Smooth muscle cell (in vitro differentiated cells): ENCODE results near the gene FMN2. TPM values are rescaled to one million over a fixed set of nuclear protein-coding genes. Genes with fewer than 3 reads are reported as not detected.
"Not testable (repeated sequence)": the region's sequence is repeated elsewhere in the genome, so short reads cannot be mapped to it uniquely, and the experiment has no call there.

ENCODE experiments used
- DNase-seq: peaks from one replicate; lab custom pipeline; 2025; ENCODE audit not compliant: unreplicated experiment; lab: John Stamatoyannopoulos, UW
- H2AFZ ChIP-seq: fragments of 200-600 bp; sonication (generic); 2 replicates; pipeline ENCODE4 v1.6.0; 2016; ENCODE audit warnings: antibody characterized with exemption, low read depth, mild to moderate bottlenecking
- H3F3A ChIP-seq: fragments of 200-600 bp; sonication (generic); 2 replicates; pipeline ENCODE4 v1.6.0; 2017; ENCODE audit warnings: antibody characterized with exemption, low read depth
- H3K27ac ChIP-seq: fragments of 200-600 bp; sonication (generic); 2 replicates; pipeline ENCODE4 v1.5.1; 2016; ENCODE audit warnings: low read depth, mild to moderate bottlenecking
- H3K27me3 ChIP-seq: fragments of 200-600 bp; sonication (generic); 2 replicates; pipeline ENCODE4 v1.6.1; 2016; ENCODE audit warnings: low read depth, mild to moderate bottlenecking
- H3K36me3 ChIP-seq: fragments of 200-600 bp; sonication (generic); 2 replicates; pipeline ENCODE4 v1.5.1; 2016; ENCODE audit warnings: low read depth
- H3K4me1 ChIP-seq: fragments of 200-600 bp; sonication (generic); 2 replicates; pipeline ENCODE4 v1.5.1; 2016; ENCODE audit warnings: low read depth
- H3K4me2 ChIP-seq: fragments of 200-600 bp; sonication (generic); 2 replicates; pipeline ENCODE4 v1.6.0; 2016; ENCODE audit warnings: mild to moderate bottlenecking
- H3K4me3 ChIP-seq: fragments of 200-600 bp; sonication (generic); 2 replicates; pipeline ENCODE4 v1.5.1; 2016; ENCODE audit warnings: mild to moderate bottlenecking
- H3K79me2 ChIP-seq: fragments of 200-600 bp; sonication (generic); 2 replicates; pipeline ENCODE4 v1.6.0; 2016; ENCODE audit warnings: low read depth, mild to moderate bottlenecking
- H3K9ac ChIP-seq: fragments of 200-600 bp; sonication (generic); 2 replicates; pipeline ENCODE4 v1.6.0; 2016; ENCODE audit warnings: low read depth
- H3K9me3 ChIP-seq: fragments of 200-600 bp; sonication (generic); replicated peaks from 2 replicates; pipeline ENCODE4 v1.5.1; 2016; ENCODE audit warnings: low read depth
- H4K20me1 ChIP-seq: fragments of 200-600 bp; sonication (generic); 2 replicates; pipeline ENCODE4 v1.6.0; 2016; ENCODE audit warnings: low read depth
- CTCF ChIP-seq: fragments of 200-600 bp; sonication (generic); IDR thresholded peaks from 2 replicates; pipeline ENCODE4 v1.5.1; 2017; ENCODE audit warnings: borderline replicate concordance, mild to moderate bottlenecking, antibody characterized with exemption; ENCODE audit not compliant: insufficient read depth, poor library complexity, severe bottlenecking
- whole genome bisulfite sequencing: methylation state at CpG from one replicate; pipeline ENCODE4 v1.1.7; 2016; ENCODE audit warnings: low lambda C conversion rate; 5-methylcytosine and 5-hydroxymethylcytosine counted together
- polyA plus RNA-seq: library from polyadenylated mRNA; unstranded; fragments of >200 nt; fragmentation: Nextera tagmentation; extraction: Ambion mirVana; gene quantifications from 2 replicates; pipeline ENCODE4 v1.2.1, GENCODE V29; 2016
- total RNA-seq: library from RNA; depleted of rRNA; stranded (reverse); fragments of >200 nt; gene quantifications from 2 replicates; pipeline ENCODE4 v1.2.3, GENCODE V29; 2014

The FMN2 gene
- total and polyA plus RNA-seq, 2 experiments from 2014 or later = 1.9 to 6.2 TPM

- 84% methylated on average over 2 of the region's 2 CpGs for WGBS
- H3K4me3 ChIP-seq = no peak overlapping the region
- H3K9me3 ChIP-seq = no peaks in the 10 kb centered on the region
- no peaks in the 10 kb centered on the region for H3K36me3 ChIP-seq
- no peaks in the 10 kb centered on the region for H3K4me1 ChIP-seq
- H3K79me2 ChIP-seq = no peaks in the 10 kb centered on the region
- H3K9ac ChIP-seq = no peak overlapping the region
- no peaks in the 10 kb centered on the region for H3K27me3 ChIP-seq
- H4K20me1 ChIP-seq = no peaks in the 10 kb centered on the region
- H2AFZ ChIP-seq = no peak overlapping the region
- no peak overlapping the region for H3K27ac ChIP-seq
- H3F3A ChIP-seq = no peaks in the 10 kb centered on the region
- no peak overlapping the region for H3K4me2 ChIP-seq
- no peak for TF ChIP-seq CTCF
- DNase-seq = no peak
Measured at GRCh38 chr1:240271081-240271480, 179.4 kb downstream of the FMN2 start.

GRCh38 chr1:240274569-240274968 lies 182.9 kb downstream of the FMN2 start:
- Histone ChIP-seq H3K4me2 (no peak overlapping the region), H3K4me1 (no peaks in the 10 kb centered on the region), H2AFZ (no peak overlapping the region), H3K9me3 (no peaks in the 10 kb centered on the region), H3F3A (no peaks in the 10 kb centered on the region), H3K27me3 (no peaks in the 10 kb centered on the region), H3K27ac (no peak overlapping the region), H3K36me3 (no peaks in the 10 kb centered on the region), H3K79me2 (no peaks in the 10 kb centered on the region), H4K20me1 (no peaks in the 10 kb centered on the region), H3K4me3 (no peak overlapping the region), H3K9ac (no peak overlapping the region)
- TF ChIP-seq CTCF = no peak
- WGBS = 90% methylated on average over 5 of the region's 5 CpGs
- DNase-seq = no peak

- not testable (repeated sequence) for H3K79me2 ChIP-seq, H3K4me2 ChIP-seq, H3F3A ChIP-seq, H3K27me3 ChIP-seq, H3K36me3 ChIP-seq, H4K20me1 ChIP-seq, H2AFZ ChIP-seq, H3K27ac ChIP-seq, H3K9me3 ChIP-seq, H3K9ac ChIP-seq, H3K4me3 ChIP-seq, DNase-seq, H3K4me1 ChIP-seq
Measured at GRCh38 chr1:240275219-240275618, 183.5 kb downstream of the FMN2 start.

- no peak for TF ChIP-seq CTCF
- Histone ChIP-seq H3K4me2 (no peak overlapping the region), H4K20me1 (no peaks in the 10 kb centered on the region), H3F3A (no peaks in the 10 kb centered on the region), H3K27me3 (no peaks in the 10 kb centered on the region), H2AFZ (no peak overlapping the region), H3K4me1 (no peaks in the 10 kb centered on the region), H3K27ac (no peak overlapping the region), H3K9me3 (no peaks in the 10 kb centered on the region), H3K36me3 (no peaks in the 10 kb centered on the region), H3K4me3 (no peak overlapping the region), H3K79me2 (no peaks in the 10 kb centered on the region), H3K9ac (no peak overlapping the region)
- WGBS = 87% methylated on average over 6 of the region's 6 CpGs
- DNase-seq = no peak
Measured at GRCh38 chr1:240278082-240278481, 186.4 kb downstream of the FMN2 start.
